ENCODE data around the gene MAP9.

The MAP9 gene

GRCh38 chr4:155299103-155299502 lies 77.7 kb downstream of the MAP9 start:
- no peaks in the 10 kb centered on the region for H3K27me3 ChIP-seq (replicated peaks; ENCODE audit: control insufficient read depth, insufficient read depth, low read length)
- no peak overlapping the region for H3K9ac ChIP-seq (ENCODE audit: low read length)
- H3K4me3 ChIP-seq (ENCODE audit: low read length) = no peak overlapping the region
- H3K4me1 ChIP-seq (ENCODE audit: control insufficient read depth, insufficient read depth, low read length) = no peaks in the 10 kb centered on the region
- no peaks in the 10 kb centered on the region for H3K36me3 ChIP-seq (ENCODE audit: control insufficient read depth, insufficient read depth, low read length, severe bottlenecking)
- peaks cover 7% of the 10 kb centered on the region for H3K9me3 ChIP-seq (ENCODE audit: control insufficient read depth, low read length)
- DNase-seq (ENCODE audit: low read depth) = no peak

Measured in adipocyte (in vitro differentiated cells).